Measurements from ENCODE around the gene NKX1-2. TPM values are rescaled to one million over a fixed set of nuclear protein-coding genes. Genes with fewer than 3 reads are reported as not detected.

The NKX1-2 gene
- total and polyA plus RNA-seq, 8 donors = not detected

DNA sequence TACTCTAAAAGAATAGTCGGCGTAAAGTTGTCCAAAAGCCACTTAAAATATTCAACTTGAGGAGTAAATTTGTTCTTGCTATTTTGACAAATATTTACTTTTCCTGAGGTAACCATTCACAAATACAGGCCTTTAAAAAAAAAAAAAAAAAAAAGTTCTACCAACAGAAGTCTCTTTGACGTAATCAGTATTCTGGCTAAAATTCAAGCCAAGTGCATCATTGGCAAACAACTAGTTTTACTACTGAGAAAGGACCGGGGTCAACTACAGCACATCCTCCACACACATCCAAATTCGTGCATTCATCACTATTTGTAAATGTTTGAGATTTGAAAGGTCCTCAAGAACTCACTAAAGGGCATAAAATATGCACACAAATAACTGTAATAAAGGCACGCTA is 33.1 kb downstream of the NKX1-2 start:
- Histone ChIP-seq H3K27ac (no peak overlapping the region), H3K4me3 (no peak overlapping the region), H3K36me3 (peaks cover 0 to 3% of the 10 kb centered on the region in 2 donors), H3K9me3 (no peaks in the 10 kb centered on the region), H3K27me3 (peaks cover 0 to 27% of the 10 kb centered on the region in 2 donors), H3K4me1 (peaks cover 10 to 47% of the 10 kb centered on the region in 2 donors)
- DNase-seq = peak in 2 of 4 donors; percentile 26 to 67
- intact Hi-C loops (cut with DNase I) = no loop called here
- no peak for TF ChIP-seq CTCF (IDR thresholded peaks at IDR 0.05)
- ATAC-seq = no peak

DNA sequence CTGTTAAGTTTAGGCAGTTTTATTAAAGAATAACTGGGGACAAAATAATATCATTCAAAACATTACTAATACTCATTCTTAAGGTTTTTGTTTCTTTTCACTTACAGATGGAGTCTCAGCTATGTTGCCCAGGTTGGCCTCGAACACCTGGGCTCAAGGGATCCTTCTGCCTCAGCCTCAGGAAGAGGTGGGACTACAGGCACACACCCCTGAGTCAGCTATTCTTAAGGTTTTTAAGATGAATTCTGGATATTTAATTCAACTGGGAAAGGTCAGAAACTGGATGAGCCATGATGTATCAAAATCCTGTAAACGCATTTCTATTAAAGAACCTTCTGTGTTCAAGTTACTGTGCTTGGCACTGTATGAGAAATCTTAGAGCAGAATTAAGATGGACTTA is 34.6 kb downstream of the NKX1-2 start:
- Histone ChIP-seq H3K27me3 (peaks cover 0 to 12% of the 10 kb centered on the region in 2 donors), H3K36me3 (peaks cover 0 to 18% of the 10 kb centered on the region in 2 donors), H3K4me3 (no peak overlapping the region), H3K27ac (no peak overlapping the region), H3K4me1 (peaks cover 10 to 47% of the 10 kb centered on the region in 2 donors), H3K9me3 (no peaks in the 10 kb centered on the region)
- no peak for TF ChIP-seq CTCF (IDR thresholded peaks at IDR 0.05)
- ATAC-seq = no peak
- intact Hi-C loops (cut with DNase I) = no loop called here
- DNase-seq = no peak

DNA sequence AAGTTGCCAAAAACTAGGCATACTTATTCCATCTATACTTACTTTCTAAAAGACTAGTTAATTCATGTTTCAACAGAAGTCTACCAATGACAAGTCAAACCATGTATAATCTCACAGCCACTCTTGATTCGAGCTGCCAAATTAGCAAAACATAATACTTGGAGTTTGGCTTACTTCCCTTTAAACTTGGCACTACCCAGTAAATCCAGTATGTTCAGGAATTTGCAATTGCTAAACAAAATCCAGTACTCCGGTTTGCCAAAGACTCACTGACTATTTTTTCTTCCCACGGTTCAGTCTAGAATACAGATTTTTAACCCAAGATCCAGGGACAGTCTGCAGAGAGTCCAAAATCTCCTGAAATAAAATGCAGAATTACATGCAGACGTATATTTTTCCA is 35.8 kb downstream of the NKX1-2 start:
- ATAC-seq = no peak
- Histone ChIP-seq H3K27me3 (peaks cover 0 to under 1% of the 10 kb centered on the region in 2 donors), H3K9me3 (no peaks in the 10 kb centered on the region), H3K4me1 (peaks cover 10 to 43% of the 10 kb centered on the region in 2 donors), H3K4me3 (no peak overlapping the region), H3K27ac (peak overlapping the region in 1 of 2 donors; percentile 23), H3K36me3 (peaks cover 0 to 23% of the 10 kb centered on the region in 2 donors)
- intact Hi-C loops (cut with DNase I) = no loop called here
- peak in 2 of 4 donors; percentile 33 to 57 for DNase-seq
- TF ChIP-seq CTCF (IDR thresholded peaks at IDR 0.05) = no peak

GRCh38 chr10:124409696-124410095 is 40.1 kb downstream of the NKX1-2 start:
- Histone ChIP-seq H3K36me3 (peaks cover 0 to 53% of the 10 kb centered on the region in 2 donors), H3K27me3 (no peaks in the 10 kb centered on the region), H3K4me3 (no peak overlapping the region), H3K27ac (no peak overlapping the region), H3K4me1 (peaks cover 4 to 10% of the 10 kb centered on the region in 2 donors), H3K9me3 (no peaks in the 10 kb centered on the region)
- intact Hi-C loops (cut with DNase I) = no loop called here
- TF ChIP-seq CTCF (IDR thresholded peaks at IDR 0.05) = no peak
- DNase-seq = no peak
- no peak for ATAC-seq

DNA sequence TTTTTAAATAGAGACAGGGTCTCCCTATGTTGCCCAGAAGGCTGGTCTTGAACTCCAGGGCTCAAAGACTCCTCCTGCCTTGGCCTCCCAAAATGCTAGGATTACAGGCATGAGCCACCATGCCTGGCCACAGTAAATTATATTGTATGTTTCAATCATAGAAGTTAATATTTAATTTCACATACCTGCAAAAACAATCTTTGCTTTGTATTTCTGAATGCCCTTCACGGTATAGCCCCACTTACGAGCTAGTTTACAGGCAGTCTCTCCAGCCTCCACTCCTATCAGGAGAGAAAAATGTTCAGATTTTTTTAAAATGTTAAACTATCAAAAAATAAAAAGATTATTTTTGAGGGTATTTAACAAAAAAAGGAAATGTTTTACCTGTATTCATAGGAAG is 41.5 kb downstream of the NKX1-2 start:
- Histone ChIP-seq H3K9me3 (no peaks in the 10 kb centered on the region), H3K27ac (no peak overlapping the region), H3K36me3 (peaks cover 0 to 59% of the 10 kb centered on the region in 2 donors), H3K4me3 (no peak overlapping the region), H3K27me3 (no peaks in the 10 kb centered on the region), H3K4me1 (no peaks in the 10 kb centered on the region)
- intact Hi-C loops (cut with DNase I) = no loop called here
- TF ChIP-seq CTCF (IDR thresholded peaks at IDR 0.05) = no peak
- DNase-seq (no peak), ATAC-seq (no peak)
